HUES6 (cell line): ENCODE data around the gene FGF14.
A peak's percentile ranks its signal among the peaks of the same experiment; 100 is the strongest.

Experiments
- H3K27ac ChIP-seq: 2 replicates; pipeline ENCODE4 v1.7.0; 2013; ENCODE audit warnings: low read depth, mild to moderate bottlenecking, low read length, inconsistent platforms
- H3K27me3 ChIP-seq: 2 replicates; pipeline ENCODE4 v1.6.1; 2013; ENCODE audit warnings: low read length; ENCODE audit not compliant: control insufficient read depth, insufficient read depth
- H3K36me3 ChIP-seq: 2 replicates; pipeline ENCODE4 v1.6.1; 2013; ENCODE audit warnings: low read length; ENCODE audit not compliant: control insufficient read depth, insufficient read depth
- H3K4me1 ChIP-seq: 2 replicates; pipeline ENCODE4 v1.6.1; 2013; ENCODE audit warnings: low read length; ENCODE audit not compliant: control insufficient read depth, insufficient read depth
- H3K4me3 ChIP-seq: 2 replicates; pipeline ENCODE4 v1.5.1; 2013; ENCODE audit warnings: low read depth, low read length
- H3K9ac ChIP-seq: one replicate; pipeline ENCODE4 v1.6.1; 2013; ENCODE audit warnings: mild to moderate bottlenecking, low read length
- H3K9me3 ChIP-seq: 2 replicates; pipeline ENCODE4 v1.6.1; 2013; ENCODE audit warnings: low read depth, low read length; ENCODE audit not compliant: control insufficient read depth, insufficient read depth

FGF14 gene

GRCh38 chr13:102310691-102311418 lies 91.0 kb downstream of the FGF14 start:
- Histone ChIP-seq H3K4me1 (no peaks in the 10 kb centered on the region), H3K9ac (no peak overlapping the region), H3K9me3 (no peaks in the 10 kb centered on the region), H3K27ac (no peak overlapping the region), H3K4me3 (no peak overlapping the region), H3K27me3 (no peaks in the 10 kb centered on the region), H3K36me3 (no peaks in the 10 kb centered on the region)

- Histone ChIP-seq H3K4me1 (no peaks in the 10 kb centered on the region), H3K27me3 (no peaks in the 10 kb centered on the region), H3K4me3 (no peak overlapping the region), H3K36me3 (no peaks in the 10 kb centered on the region), H3K9me3 (no peaks in the 10 kb centered on the region), H3K9ac (no peak overlapping the region), H3K27ac (no peak overlapping the region)
Measured at GRCh38 chr13:102309110-102309509, 92.7 kb downstream of the FGF14 start.

DNA sequence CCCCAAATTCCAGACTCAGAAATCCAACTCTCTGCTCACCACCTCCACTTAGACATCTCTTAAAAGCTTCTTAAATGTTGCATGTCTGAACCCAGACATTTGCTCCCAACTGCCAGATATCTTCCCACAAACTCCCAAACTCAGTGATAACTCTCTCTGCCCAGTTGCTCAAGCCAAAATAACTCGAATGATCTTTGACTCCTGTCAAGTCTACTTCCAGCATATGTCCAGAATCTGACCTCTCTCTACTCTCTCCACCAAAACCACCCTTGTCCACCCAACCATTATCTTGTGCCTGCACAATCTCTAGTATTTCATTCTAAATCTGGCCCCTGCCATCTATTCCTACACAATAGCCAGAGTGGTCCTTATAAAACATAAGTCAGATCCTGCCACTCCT lies 99.3 kb downstream of the FGF14 start:
- Histone ChIP-seq H3K36me3 (no peaks in the 10 kb centered on the region), H3K9me3 (no peaks in the 10 kb centered on the region), H3K4me1 (no peaks in the 10 kb centered on the region), H3K4me3 (no peak overlapping the region), H3K27me3 (no peaks in the 10 kb centered on the region), H3K9ac (no peak overlapping the region), H3K27ac (no peak overlapping the region)

GRCh38 chr13:102300379-102300778 lies 101.5 kb downstream of the FGF14 start:
- Histone ChIP-seq H3K4me1 (no peaks in the 10 kb centered on the region), H3K36me3 (no peaks in the 10 kb centered on the region), H3K9ac (no peak overlapping the region), H3K9me3 (no peaks in the 10 kb centered on the region), H3K27ac (no peak overlapping the region), H3K4me3 (no peak overlapping the region), H3K27me3 (no peaks in the 10 kb centered on the region)

- Histone ChIP-seq H3K27me3 (no peaks in the 10 kb centered on the region), H3K36me3 (no peaks in the 10 kb centered on the region), H3K27ac (no peak overlapping the region), H3K4me3 (no peak overlapping the region), H3K9me3 (no peaks in the 10 kb centered on the region), H3K9ac (no peak overlapping the region), H3K4me1 (no peaks in the 10 kb centered on the region)
Measured at GRCh38 chr13:102299366-102299765, 102.5 kb downstream of the FGF14 start.

GRCh38 chr13:102298051-102298450 lies 103.8 kb downstream of the FGF14 start:
- Histone ChIP-seq H3K27ac (no peak overlapping the region), H3K4me3 (no peak overlapping the region), H3K27me3 (no peaks in the 10 kb centered on the region), H3K9me3 (no peaks in the 10 kb centered on the region), H3K36me3 (no peaks in the 10 kb centered on the region), H3K4me1 (no peaks in the 10 kb centered on the region), H3K9ac (no peak overlapping the region)

DNA sequence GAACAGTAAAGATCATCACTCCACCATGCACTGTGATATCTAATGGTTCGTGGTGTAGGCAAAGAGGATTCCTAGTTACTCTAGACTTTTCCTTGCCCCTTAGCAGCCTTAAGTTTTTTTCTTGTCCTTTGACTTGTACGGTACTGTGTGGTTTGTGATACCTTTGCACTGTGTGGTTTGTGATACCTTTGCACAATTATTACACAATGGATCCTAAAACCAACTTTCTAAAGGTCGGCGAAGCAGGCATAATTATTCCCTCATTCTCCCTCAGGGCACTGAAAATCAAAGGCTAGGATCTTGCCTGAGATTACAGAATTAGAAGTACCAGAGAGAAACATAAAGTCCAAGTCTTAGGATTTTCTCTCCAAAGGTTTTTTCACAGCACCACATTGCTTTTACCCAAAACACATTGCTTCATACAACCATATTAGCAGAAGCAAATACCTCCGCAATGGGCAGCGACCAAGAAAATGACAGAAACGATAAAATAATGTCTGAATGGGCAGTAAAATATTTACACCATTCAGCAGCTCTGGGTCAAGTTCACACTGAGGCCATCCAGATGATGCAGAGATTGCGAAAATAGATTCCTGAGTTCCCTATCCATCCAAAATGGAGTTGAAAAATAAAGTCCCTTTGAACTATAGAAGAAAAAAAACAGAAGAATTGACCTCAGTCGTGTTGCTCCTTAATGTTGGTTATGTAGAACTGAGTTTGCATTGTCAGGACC lies 106.4 kb downstream of the FGF14 start:
- Histone ChIP-seq H3K27me3 (no peaks in the 10 kb centered on the region), H3K9me3 (no peaks in the 10 kb centered on the region), H3K36me3 (no peaks in the 10 kb centered on the region), H3K9ac (no peak overlapping the region), H3K4me3 (no peak overlapping the region), H3K27ac (no peak overlapping the region), H3K4me1 (0 out of 2 replicates have a peak, but pooled peaks cover 3% of the 10 kb centered on the region)

DNA sequence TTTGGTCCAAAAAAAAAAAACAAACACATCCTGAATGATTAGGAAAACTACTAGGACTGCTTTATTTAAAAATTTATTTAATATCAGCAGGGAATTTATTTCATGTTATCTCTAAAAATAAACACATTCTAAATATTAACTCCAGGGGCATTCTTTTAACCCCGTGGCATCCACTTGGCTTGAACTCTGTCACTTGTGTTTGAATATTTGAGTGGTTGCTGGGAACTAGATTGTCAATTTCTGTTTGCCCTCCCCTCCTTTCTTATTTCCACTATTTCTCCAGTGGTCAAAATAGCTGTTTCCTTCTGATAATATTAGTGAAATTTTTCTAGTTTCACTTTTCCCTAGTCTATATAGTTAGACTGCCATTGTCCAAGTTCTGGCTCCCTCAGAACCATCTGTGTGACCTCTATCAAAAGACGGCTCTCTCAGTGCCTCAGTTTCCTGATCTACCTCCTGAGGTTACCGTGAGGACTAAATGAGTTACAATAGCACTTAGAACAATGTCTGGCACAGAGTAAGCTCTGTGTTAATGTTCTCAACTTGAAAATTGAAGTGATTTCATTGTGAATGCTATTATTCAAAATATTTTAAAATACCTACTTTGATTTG lies 107.3 kb downstream of the FGF14 start:
- no peaks in the 10 kb centered on the region for H3K9me3 ChIP-seq
- no peaks in the 10 kb centered on the region for H3K27me3 ChIP-seq
- no peak overlapping the region for H3K9ac ChIP-seq
- H3K27ac ChIP-seq, result no peak overlapping the region
- H3K36me3 ChIP-seq, result no peaks in the 10 kb centered on the region
- H3K4me1 ChIP-seq, result 0 out of 2 replicates have a peak, but pooled peaks cover 3% of the 10 kb centered on the region
- no peak overlapping the region for H3K4me3 ChIP-seq

DNA sequence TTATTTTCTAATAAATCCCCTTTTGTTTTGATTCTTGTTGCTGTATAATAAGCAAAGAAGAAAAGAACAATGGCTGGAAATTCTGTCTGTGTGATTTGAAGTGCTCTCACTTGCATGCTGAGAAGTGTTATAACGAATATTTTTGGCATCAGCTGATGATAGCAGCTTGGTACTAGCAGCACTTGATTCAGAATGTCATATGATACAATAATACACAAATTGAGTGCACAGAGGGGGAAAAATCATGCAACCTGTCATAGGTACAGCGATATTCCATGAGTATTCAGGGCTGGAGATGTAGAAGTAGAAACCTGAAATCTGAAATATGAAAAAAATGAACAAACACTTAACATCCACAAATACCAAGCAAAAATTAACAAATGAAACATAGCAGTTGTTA lies 108.1 kb downstream of the FGF14 start:
- Histone ChIP-seq H3K9me3 (no peaks in the 10 kb centered on the region), H3K4me1 (0 out of 2 replicates have a peak, but pooled peaks cover 3% of the 10 kb centered on the region), H3K27me3 (no peaks in the 10 kb centered on the region), H3K9ac (no peak overlapping the region), H3K4me3 (no peak overlapping the region), H3K36me3 (no peaks in the 10 kb centered on the region), H3K27ac (no peak overlapping the region)

DNA sequence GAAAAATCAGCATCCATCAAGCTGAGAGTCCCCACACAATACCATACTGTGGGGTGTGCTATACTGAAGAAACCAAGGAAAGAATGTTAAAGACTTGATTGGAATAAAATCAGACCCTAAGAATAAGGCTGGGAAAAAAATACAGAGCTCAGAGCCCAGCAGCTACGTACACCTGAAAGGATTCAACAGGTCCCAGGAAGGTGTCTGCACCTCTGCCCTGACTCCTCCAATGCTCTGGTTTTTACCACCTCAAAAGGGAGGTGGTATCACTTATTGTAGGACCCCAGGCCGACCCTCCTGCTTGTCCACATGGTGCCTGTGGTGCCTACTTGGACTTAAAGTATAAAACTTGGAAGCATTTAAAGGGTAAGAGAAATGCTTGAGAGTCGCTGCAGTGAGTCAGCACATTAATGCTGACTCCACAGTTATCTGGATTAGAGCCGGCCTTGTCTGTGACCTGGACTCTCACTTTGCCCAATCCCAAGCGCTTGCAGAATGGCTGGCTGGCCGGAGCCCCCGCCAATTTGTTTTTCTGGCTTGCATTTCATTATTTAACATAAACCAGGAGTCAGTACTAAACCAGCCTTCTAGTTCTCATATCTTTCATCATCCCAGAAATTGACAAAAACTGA lies 110.1 kb downstream of the FGF14 start:
- no peaks in the 10 kb centered on the region for H3K36me3 ChIP-seq
- H3K4me3 ChIP-seq, result no peak overlapping the region
- 0 out of 2 replicates have a peak overlapping the region, but pooled peaks have one; percentile 42 for H3K27ac ChIP-seq
- no peak overlapping the region for H3K9ac ChIP-seq
- no peaks in the 10 kb centered on the region for H3K9me3 ChIP-seq
- 0 out of 2 replicates have a peak, but pooled peaks cover 3% of the 10 kb centered on the region for H3K4me1 ChIP-seq
- H3K27me3 ChIP-seq, result no peaks in the 10 kb centered on the region
